Fibroblast of the aortic adventitia (primary cell): ENCODE results near the gene FGF14. TPM values are rescaled to one million over a fixed set of nuclear protein-coding genes. Genes with fewer than 3 reads are reported as not detected.
A peak's percentile ranks its signal among the peaks of the same experiment; 100 is the strongest.

ENCODE experiments used
- DNase-seq: peaks from one replicate; pipeline ENCODE4 v3.0.0-alpha.2; 2010; ENCODE audit warnings: low read depth
- H3K4me3 ChIP-seq: 2 replicates; pipeline ENCODE4 v1.5.1; 2011; ENCODE audit warnings: low read depth, mild to moderate bottlenecking, control low read depth, low read length, moderate library complexity
- CTCF ChIP-seq: IDR thresholded peaks from 2 replicates; pipeline ENCODE4 v1.5.1; 2011; ENCODE audit warnings: mild to moderate bottlenecking, low read length, control low read depth, inconsistent platforms; ENCODE audit not compliant: insufficient read depth
- total RNA-seq: library from RNA; depleted of rRNA; stranded (reverse); fragments of >200 nt; gene quantifications from 2 replicates; pipeline ENCODE4 v1.2.3, GENCODE V29; 2012; ENCODE audit warnings: low replicate concordance

Gene FGF14
- total RNA-seq, 1 donor = 1.4 TPM

- DNase-seq = no peak
- no peak for TF ChIP-seq CTCF
- H3K4me3 ChIP-seq = no peak overlapping the region
Observed at GRCh38 chr13:102214956-102215355, 186.9 kb downstream of the FGF14 start.

- no peak overlapping the region for H3K4me3 ChIP-seq
- no peak for TF ChIP-seq CTCF
Observed at GRCh38 chr13:102212729-102213128, 189.1 kb downstream of the FGF14 start.

GRCh38 chr13:102208347-102208746, 193.5 kb downstream of the FGF14 start:
- TF ChIP-seq CTCF = no peak
- H3K4me3 ChIP-seq = no peak overlapping the region
- DNase-seq = no peak

More at GRCh38 chr13:102212729-102213128, 189.1 kb downstream of the FGF14 start:
- no peak for DNase-seq

GRCh38 chr13:102207680-102208342, 194.0 kb downstream of the FGF14 start:
- H3K4me3 ChIP-seq = no peak overlapping the region
- no peak for TF ChIP-seq CTCF

GRCh38 chr13:102203718-102204117, 198.1 kb downstream of the FGF14 start:
- no peak for DNase-seq
- no peak overlapping the region for H3K4me3 ChIP-seq
- no peak for TF ChIP-seq CTCF

More at GRCh38 chr13:102207680-102208342, 194.0 kb downstream of the FGF14 start:
- DNase-seq = no peak

GRCh38 chr13:102198418-102199311, 203.2 kb downstream of the FGF14 start:
- DNase-seq = peak; percentile 56
- TF ChIP-seq CTCF = no peak
- H3K4me3 ChIP-seq = no peak overlapping the region
